ENCODE data around the gene MAP3K20.
A peak's percentile ranks its signal among the peaks of the same experiment; 100 is the strongest.
"Not testable (repeated sequence)": the region's sequence is repeated elsewhere in the genome, so short reads cannot be mapped to it uniquely, and the experiment has no call there.

MAP3K20 gene

GRCh38 chr2:173117678-173118077 is 42.0 kb downstream of the MAP3K20 start:
- peak overlapping the region; percentile 73 for H3K27ac ChIP-seq

DNA sequence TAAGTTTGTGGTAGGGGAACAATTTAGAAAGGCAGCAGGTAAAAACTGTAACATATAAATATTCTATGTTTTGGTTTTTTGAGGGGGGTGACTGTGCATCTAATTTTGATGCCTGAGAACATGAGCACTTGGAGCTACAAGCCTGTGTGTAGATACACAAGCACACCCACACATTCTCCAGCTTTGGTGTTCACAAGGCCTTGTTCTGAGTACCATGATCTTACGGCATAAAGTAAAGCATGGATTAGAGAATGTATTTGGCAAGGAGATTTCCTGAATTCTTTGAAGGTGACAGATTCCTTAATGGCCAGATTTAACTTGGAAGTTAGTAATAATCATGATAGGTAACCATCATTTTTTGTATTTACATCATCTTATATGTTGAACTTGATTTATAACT is 42.7 kb downstream of the MAP3K20 start:
- DNase-seq (ENCODE audit: low read depth, low spot score) = no peak
- H3K27ac ChIP-seq = peak overlapping the region; percentile 73

More at GRCh38 chr2:173117678-173118077, 42.0 kb downstream of the MAP3K20 start:
- no peak for DNase-seq (ENCODE audit: low read depth, low spot score)

- H3K27ac ChIP-seq = peak overlapping the region; percentile 73
- DNase-seq (ENCODE audit: low read depth, low spot score) = no peak
Observed at GRCh38 chr2:173119069-173119807, 43.6 kb downstream of the MAP3K20 start.

- no peak for DNase-seq (ENCODE audit: low read depth, low spot score)
- H3K27ac ChIP-seq = peak overlapping the region; percentile 73
Observed at GRCh38 chr2:173119944-173120343, 44.3 kb downstream of the MAP3K20 start.

GRCh38 chr2:173122936-173123335 is 47.3 kb downstream of the MAP3K20 start:
- DNase-seq (ENCODE audit: low read depth, low spot score) = no peak

DNA sequence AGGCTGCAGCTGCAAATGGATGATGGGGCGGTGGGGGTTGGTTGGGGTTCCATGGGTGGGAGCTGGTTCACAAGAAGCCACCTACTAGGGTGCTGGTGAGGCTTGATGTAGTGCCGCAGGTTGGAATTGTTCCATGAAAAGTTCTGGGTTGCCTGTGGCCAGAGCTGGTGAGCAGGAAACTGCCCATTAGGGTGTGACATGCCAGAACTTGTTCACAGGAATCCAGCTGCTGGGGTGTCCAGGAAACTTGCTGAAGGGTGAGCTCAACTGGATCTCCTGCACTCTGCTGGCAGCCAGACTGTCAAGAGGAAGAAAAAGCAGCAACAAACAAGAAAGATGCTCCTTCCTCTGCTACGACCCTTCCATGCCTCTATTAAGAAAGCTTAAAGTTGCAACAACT is 48.8 kb downstream of the MAP3K20 start:
- H3K27ac ChIP-seq = peak overlapping the region; percentile 68
- DNase-seq (ENCODE audit: low read depth, low spot score) = peak; percentile 72

More at GRCh38 chr2:173122936-173123335, 47.3 kb downstream of the MAP3K20 start:
- H3K27ac ChIP-seq = peak overlapping the region; percentile 68

DNA sequence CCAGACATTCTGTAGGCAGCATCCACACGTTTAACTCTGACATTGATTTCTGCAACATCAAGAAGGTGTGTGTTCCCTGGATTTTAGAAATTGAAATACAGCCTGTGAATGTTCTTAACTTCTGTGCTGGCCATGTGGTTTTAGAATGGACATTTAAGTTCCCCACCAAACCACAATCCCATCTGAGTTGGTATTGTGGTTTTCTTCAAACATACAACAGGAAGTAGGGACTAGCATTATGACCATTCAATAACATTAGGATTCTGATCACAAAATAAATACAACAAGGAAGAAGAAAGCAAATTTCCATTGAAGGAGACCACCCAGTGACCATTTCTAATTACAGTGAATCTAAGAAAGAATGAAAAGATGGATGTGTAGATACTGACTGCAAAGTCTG is 51.2 kb downstream of the MAP3K20 start:
- no peak for DNase-seq (ENCODE audit: low read depth, low spot score)
- no peak overlapping the region for H3K27ac ChIP-seq

DNA sequence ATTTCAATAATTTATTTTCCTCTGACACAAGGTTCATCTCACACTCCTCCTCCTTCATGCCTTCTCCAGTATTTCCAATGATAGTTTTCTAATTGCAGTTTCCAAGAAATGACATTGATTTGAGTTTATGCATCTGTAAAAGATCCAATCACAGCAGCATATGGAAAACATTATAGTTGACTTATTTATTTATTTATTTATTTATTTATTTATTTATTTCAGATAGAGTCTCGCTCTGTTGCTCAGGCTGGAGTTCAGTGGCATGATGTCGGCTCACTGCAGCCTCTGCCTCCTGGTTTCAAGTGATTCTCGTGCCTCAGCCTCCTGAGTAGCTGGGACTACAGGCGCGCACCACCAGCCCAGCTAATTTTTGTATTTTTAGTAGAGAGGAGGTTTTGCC is 52.5 kb downstream of the MAP3K20 start:
- not testable (repeated sequence) for DNase-seq (ENCODE audit: low read depth, low spot score)

DNA sequence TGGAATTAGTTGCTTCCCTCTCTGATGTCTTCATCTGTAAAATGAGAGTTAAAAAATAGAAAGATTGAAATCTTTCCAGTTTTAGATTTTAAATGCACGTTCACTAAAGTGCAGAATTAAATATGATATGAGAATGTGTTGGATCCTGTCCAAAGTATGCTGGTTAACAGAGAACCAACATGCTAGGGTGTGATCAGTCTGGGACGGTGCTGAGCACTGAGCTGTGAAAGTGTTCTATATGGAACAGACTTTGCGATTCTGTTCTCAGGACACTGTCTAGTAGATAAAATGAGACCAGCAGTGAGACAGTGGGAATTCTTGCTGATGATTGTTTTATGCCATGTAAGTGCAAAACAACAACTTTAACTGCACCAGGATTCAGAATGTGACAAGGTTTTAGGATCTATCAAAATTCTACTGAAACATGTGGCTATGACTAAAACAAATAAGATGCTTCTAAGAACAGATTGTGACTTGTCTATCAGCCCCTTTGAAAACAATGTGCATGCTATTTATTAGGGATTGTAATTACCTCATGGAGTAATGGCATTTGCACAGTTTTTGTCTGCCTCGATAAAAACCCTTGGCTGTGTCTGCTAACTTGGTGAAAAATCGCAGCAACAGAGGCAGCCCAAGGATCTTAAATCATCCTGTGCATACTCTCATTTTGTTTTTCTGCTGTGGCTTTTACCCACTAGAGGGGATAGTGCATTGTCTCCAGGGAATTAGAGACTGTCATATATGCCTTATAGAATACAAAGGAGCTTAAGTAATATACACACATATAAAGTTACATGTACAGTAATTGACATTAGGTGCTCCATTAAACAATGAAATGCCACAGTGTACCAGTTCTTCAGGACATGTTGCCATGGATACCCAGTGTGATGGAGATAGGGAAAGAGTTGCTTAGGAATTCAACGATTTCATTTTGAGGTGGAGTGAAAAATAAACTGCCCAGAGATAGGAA is 55.1 kb downstream of the MAP3K20 start:
- no peak overlapping the region for H3K27ac ChIP-seq

More for the DNA sequence above, 52.5 kb downstream of the MAP3K20 start:
- not testable (repeated sequence) for H3K27ac ChIP-seq

DNA sequence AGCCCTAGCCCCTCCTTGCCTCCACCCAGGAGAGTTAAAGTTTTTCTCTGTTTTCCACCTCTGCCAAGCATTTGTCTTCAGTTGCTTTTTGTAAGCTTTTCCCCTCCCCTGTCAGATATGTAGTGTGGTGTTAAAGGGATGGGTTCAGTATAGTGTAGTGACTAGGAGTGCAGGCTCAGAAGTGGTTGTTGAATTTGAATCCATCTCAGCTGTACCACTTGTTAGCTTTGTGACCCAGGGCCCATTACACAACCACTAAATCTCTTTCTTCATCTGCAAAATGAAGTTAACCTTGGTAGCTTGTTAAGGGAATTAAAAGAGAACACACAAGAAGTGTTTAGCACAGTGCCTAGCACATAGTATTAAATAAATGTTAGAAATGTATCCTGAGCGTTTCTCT is 56.9 kb downstream of the MAP3K20 start:
- H3K27ac ChIP-seq = no peak overlapping the region
- no peak for DNase-seq (ENCODE audit: low read depth, low spot score)

More for the DNA sequence above, 55.1 kb downstream of the MAP3K20 start:
- DNase-seq (ENCODE audit: low read depth, low spot score) = no peak

GRCh38 chr2:173134703-173135102 is 59.1 kb downstream of the MAP3K20 start:
- no peak for DNase-seq (ENCODE audit: low read depth, low spot score)
- peak overlapping the region; percentile 25 for H3K27ac ChIP-seq

- peak overlapping the region; percentile 25 for H3K27ac ChIP-seq
Observed at GRCh38 chr2:173136067-173136466, 60.4 kb downstream of the MAP3K20 start.

GRCh38 chr2:173136599-173136998 is 61.0 kb downstream of the MAP3K20 start:
- peak overlapping the region; percentile 25 for H3K27ac ChIP-seq
- no peak for DNase-seq (ENCODE audit: low read depth, low spot score)

More at GRCh38 chr2:173136067-173136466, 60.4 kb downstream of the MAP3K20 start:
- DNase-seq (ENCODE audit: low read depth, low spot score) = no peak

- DNase-seq (ENCODE audit: low read depth, low spot score) = no peak
- H3K27ac ChIP-seq = no peak overlapping the region
Observed at GRCh38 chr2:173137610-173138009, 62.0 kb downstream of the MAP3K20 start.

DNA sequence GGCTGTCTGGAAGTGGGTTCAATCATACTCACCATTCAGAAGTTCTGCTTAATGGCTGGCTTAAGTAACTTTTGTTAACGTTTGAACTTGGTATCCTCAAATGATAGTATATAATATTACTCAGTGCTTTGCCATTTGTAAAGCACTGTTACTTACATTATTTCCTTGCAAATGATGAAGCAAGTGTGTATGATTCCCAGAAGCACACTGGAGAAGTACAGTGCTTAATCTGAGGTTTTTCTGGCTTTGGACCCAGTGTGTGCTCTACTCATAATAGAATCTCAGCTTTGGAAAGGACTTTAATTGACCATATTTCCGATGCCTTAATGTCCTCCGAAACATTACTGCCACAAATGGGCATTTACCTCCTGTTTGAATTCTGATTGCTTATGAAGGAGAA is 63.3 kb downstream of the MAP3K20 start:
- H3K27ac ChIP-seq = no peak overlapping the region
- no peak for DNase-seq (ENCODE audit: low read depth, low spot score)

- no peak for DNase-seq (ENCODE audit: low read depth, low spot score)
- H3K27ac ChIP-seq = no peak overlapping the region
Observed at GRCh38 chr2:173141666-173142065, 66.0 kb downstream of the MAP3K20 start.

DNA sequence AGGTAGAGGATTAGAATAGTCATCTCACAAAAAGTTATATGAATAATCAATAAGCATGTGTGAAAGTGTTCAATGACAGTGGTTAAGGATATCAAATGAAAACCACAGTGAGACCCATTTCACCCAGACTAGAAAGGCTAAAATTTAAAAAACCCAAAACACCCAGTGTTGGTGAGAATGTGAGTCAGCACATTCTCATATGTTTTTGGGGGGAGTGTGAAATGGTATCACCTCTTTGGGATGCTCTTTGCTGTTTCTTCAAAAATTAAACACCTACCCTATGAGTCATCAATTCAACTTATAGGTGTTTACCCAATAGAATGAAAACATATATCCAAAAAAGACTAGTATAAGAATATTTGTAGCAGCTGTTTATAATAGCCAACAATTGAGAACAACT is 69.8 kb downstream of the MAP3K20 start:
- peak overlapping the region; percentile 8 for H3K27ac ChIP-seq
- DNase-seq (ENCODE audit: low read depth, low spot score) = no peak

- no peak for DNase-seq (ENCODE audit: low read depth, low spot score)
- peak overlapping the region; percentile 8 for H3K27ac ChIP-seq
Observed at GRCh38 chr2:173146590-173146989, 70.9 kb downstream of the MAP3K20 start.

GRCh38 chr2:173148520-173148919 is 72.9 kb downstream of the MAP3K20 start:
- DNase-seq (ENCODE audit: low read depth, low spot score) = no peak
- H3K27ac ChIP-seq = peak overlapping the region; percentile 96

DNA sequence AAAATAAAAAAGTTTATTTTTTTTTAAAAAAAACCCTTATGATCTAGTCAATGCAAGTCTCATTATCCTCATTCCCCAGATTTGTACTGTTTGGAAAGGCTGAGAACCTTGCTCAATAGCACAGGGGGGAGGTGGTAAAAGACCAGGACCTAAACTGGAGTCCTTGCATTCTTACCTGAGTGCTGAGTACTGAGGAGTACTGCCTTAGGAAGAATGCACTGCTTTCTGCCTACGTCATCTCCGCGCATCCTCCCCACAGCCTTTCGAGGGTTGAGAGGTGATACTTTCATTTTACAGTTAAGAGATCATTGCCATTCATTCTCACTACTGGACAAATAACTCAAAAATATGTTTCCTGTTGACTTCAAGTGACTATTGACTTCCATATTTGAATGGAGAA is 73.8 kb downstream of the MAP3K20 start:
- DNase-seq (ENCODE audit: low read depth, low spot score) = no peak
- H3K27ac ChIP-seq = peak overlapping the region; percentile 96

DNA sequence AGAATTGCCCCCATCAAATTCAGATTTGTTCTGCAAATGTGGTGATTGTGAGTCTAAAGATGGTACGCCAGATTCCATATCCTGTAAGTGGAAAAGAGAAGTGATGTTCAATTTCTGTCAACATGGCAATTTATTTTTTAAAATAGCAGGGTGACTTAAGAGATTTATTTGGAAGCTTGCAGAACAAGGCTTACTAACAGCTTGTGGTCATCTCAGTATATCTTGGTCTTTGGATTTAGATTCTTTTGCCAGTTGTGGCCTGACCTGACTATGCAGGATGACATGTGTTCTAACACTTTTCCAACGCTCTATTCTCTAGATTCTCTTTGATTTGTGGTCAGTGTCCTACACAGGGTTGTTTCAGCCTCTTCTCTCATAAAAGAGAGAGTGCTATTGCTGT is 74.4 kb downstream of the MAP3K20 start:
- DNase-seq (ENCODE audit: low read depth, low spot score) = no peak

More for the DNA sequence above, 74.4 kb downstream of the MAP3K20 start:
- peak overlapping the region; percentile 96 for H3K27ac ChIP-seq

Measured in epithelial cell of prostate (primary cell).